Measurements from ENCODE around the gene DIP2C. TPM values are rescaled to one million over a fixed set of nuclear protein-coding genes. Genes with fewer than 3 reads are reported as not detected.

The DIP2C gene
- polyA plus RNA-seq, 1 of the 3 experiments (the other 2 are of a cell fraction) = 8.7 TPM

- TF ChIP-seq POLR2AphosphoS5 (IDR thresholded peaks at IDR 0.05; ENCODE audit: low read depth, low read length) = no peak
These were observed 58.2 kb downstream of the DIP2C start (continued) for GRCh38 chr10:631266-631665.

- POLR2A ChIA-PET = no interaction called here
These were observed 58.8 kb downstream of the DIP2C start for GRCh38 chr10:630581-631073.

More at GRCh38 chr10:630581-631073, 58.8 kb downstream of the DIP2C start:
- H3K4me1 ChIP-seq (ENCODE audit: control insufficient read depth in 1 of 2, insufficient read depth in 2 of 2, low read depth in 1 of 2, low read length in 1 of 2) = peaks cover under 1 to 33% of the 10 kb centered on the region in 2 experiments; a peak in 3 of 4 replicates
- CTCF ChIA-PET = interaction anchor here (0.8 kb wide), 1 partner anchor 14 kb away, joined by 3 read pairs; no protein-coding TSS in a partner anchor
- no peak overlapping the region for H3K4me3 ChIP-seq (ENCODE audit: low read depth in 2 of 2, low read length in 1 of 2)
- H3K9me3 ChIP-seq = no peaks in the 10 kb centered on the region
- H3K27ac ChIP-seq (ENCODE audit: low read depth in 2 of 2, low read length in 1 of 2) = no peak overlapping the region; a peak in 1 of 4 replicates
- no peaks in the 10 kb centered on the region for H3K27me3 ChIP-seq (ENCODE audit: insufficient read depth)
- H2AFZ ChIP-seq (ENCODE audit: low read depth) = no peak overlapping the region
- no peak for DNase-seq
- no peaks in the 10 kb centered on the region for H3F3A ChIP-seq (replicated peaks; ENCODE audit: insufficient read depth)
- H3K4me2 ChIP-seq = no peak overlapping the region
- peaks cover 80% of the 10 kb centered on the region for H3K79me2 ChIP-seq (ENCODE audit: insufficient read depth)
- H4K20me1 ChIP-seq (ENCODE audit: insufficient read depth) = peaks cover 77% of the 10 kb centered on the region
- 94% methylated on average over 12 of the region's 23 CpGs for WGBS (ENCODE audit: low lambda C conversion rate)
- no peaks in the 10 kb centered on the region for H3K36me3 ChIP-seq (replicated peaks in 1 of 2; ENCODE audit: control insufficient read depth in 1 of 2, insufficient read depth in 2 of 2, low read length in 1 of 2)
- no peaks in the 10 kb centered on the region for H3K9me2 ChIP-seq
- H3K9ac ChIP-seq = no peak overlapping the region
- TF ChIP-seq MEF2A (IDR thresholded peaks at IDR 0.05; ENCODE audit: borderline replicate concordance, low read depth) (no peak), IRF3 (IDR thresholded peaks at IDR 0.05; ENCODE audit: low read depth, low read length) (no peak), FOSL2 (IDR thresholded peaks at IDR 0.05; ENCODE audit: borderline replicate concordance, low read depth) (no peak), EP300 (IDR thresholded peaks at IDR 0.05; ENCODE audit: borderline replicate concordance in 1 of 2, low read depth in 1 of 2, low read length in 1 of 2) (no peak), CTCF (IDR thresholded peaks at IDR 0.05) (no peak), CHD2 (IDR thresholded peaks at IDR 0.05; ENCODE audit: low read length, partially characterized antibody) (no peak), RCOR1 (IDR thresholded peaks at IDR 0.05; ENCODE audit: low read length) (no peak), TAF1 (IDR thresholded peaks at IDR 0.05; ENCODE audit: borderline replicate concordance, low read depth, low read length) (no peak), REST (IDR thresholded peaks at IDR 0.05; ENCODE audit: low read depth, low read length) (no peak)
